Activated CD8-positive, alpha-beta memory T cell treated with anti-CD3 and anti-CD28 coated beads, Interleukin-2, amount 50 U/mL, for 1 hour (primary cell): ENCODE measurements around the gene CKLF.
"Not testable (repeated sequence)": the region's sequence is repeated elsewhere in the genome, so short reads cannot be mapped to it uniquely, and the experiment has no call there.

Experiments used
- DNase-seq: peaks from one replicate; pipeline ENCODE4 v3.0.0-alpha.2; 2020; ENCODE audit errors: extremely low read depth

CKLF gene

GRCh38 chr16:66568355-66568754, 16.0 kb downstream of the CKLF start:
- DNase-seq, result no peak

GRCh38 chr16:66569131-66569530, 16.8 kb downstream of the CKLF start:
- DNase-seq, result no peak

GRCh38 chr16:66569827-66570405, 17.5 kb downstream of the CKLF start:
- no peak for DNase-seq

- DNase-seq, result no peak
Measured at GRCh38 chr16:66572356-66572755, 20.0 kb downstream of the CKLF start.

- no peak for DNase-seq
Measured at GRCh38 chr16:66574081-66574480, 21.7 kb downstream of the CKLF start.

- no peak for DNase-seq
Measured at GRCh38 chr16:66574531-66574930, 22.2 kb downstream of the CKLF start.

- DNase-seq, result no peak
Measured at GRCh38 chr16:66575060-66575459, 22.7 kb downstream of the CKLF start.

GRCh38 chr16:66576296-66576695, 23.9 kb downstream of the CKLF start:
- DNase-seq, result no peak

GRCh38 chr16:66578651-66579531, 26.5 kb downstream of the CKLF start, which contains the start of gene CMTM2:
TSS of gene CMTM2 (plus strand) at chr16:66579463. CDS start at chr16:66579608, 145 bp downstream.
- DNase-seq, result no peak

- DNase-seq, result no peak
Measured at GRCh38 chr16:66580605-66581209, 28.3 kb downstream of the CKLF start.

GRCh38 chr16:66581246-66581952, 29.0 kb downstream of the CKLF start:
- DNase-seq, result no peak

- DNase-seq, result no peak
Measured at GRCh38 chr16:66585481-66586239, 33.3 kb downstream of the CKLF start.

GRCh38 chr16:66587881-66588600, 35.7 kb downstream of the CKLF start:
- DNase-seq, result no peak

GRCh38 chr16:66588981-66589713, 36.8 kb downstream of the CKLF start:
- DNase-seq, result peak; percentile 34

- no peak for DNase-seq
Measured at GRCh38 chr16:66590322-66590721, 37.9 kb downstream of the CKLF start.

GRCh38 chr16:66591018-66591417, 38.6 kb downstream of the CKLF start:
- DNase-seq, result no peak

GRCh38 chr16:66592241-66592640, 39.9 kb downstream of the CKLF start:
- DNase-seq, result no peak

GRCh38 chr16:66592814-66593213, 40.4 kb downstream of the CKLF start:
- no peak for DNase-seq

GRCh38 chr16:66594739-66595138, 42.4 kb downstream of the CKLF start:
- no peak for DNase-seq

GRCh38 chr16:66596559-66596958, 44.2 kb downstream of the CKLF start:
- not testable (repeated sequence) for DNase-seq
